Lower leg skin (tissue), 4 donors: ENCODE data around the gene WIPF2. TPM values are rescaled to one million over a fixed set of nuclear protein-coding genes. Genes with fewer than 3 reads are reported as not detected.
"Not testable (repeated sequence)": the region's sequence is repeated elsewhere in the genome, so short reads cannot be mapped to it uniquely, and the experiment has no call there.

ENCODE experiments used
- DNase-seq, 2 donors: peaks; one replicate each; pipeline ENCODE4 v3.0.0-alpha.2; 2019; ENCODE audit warnings: low spot score in 2 of 2
- H3K4me3 ChIP-seq: fragments of 200-600 bp; sonication (generic); 2 replicates; pipeline ENCODE4 v1.5.1; 2017; ENCODE audit warnings: mild to moderate bottlenecking, low read depth; ENCODE audit not compliant: poor library complexity, severe bottlenecking
- CTCF ChIP-seq, 3 donors: fragments of 450-650 bp; IDR thresholded peaks; one replicate each; pipeline ENCODE4 v1.5.1; 2016; ENCODE audit warnings: antibody characterized with exemption in 3 of 3, mild to moderate bottlenecking in 3 of 3, moderate library complexity in 2 of 3
- POLR2A ChIP-seq, 2 donors: fragments of 450-650 bp; IDR thresholded peaks; one replicate each; pipeline ENCODE4 v1.6.1; 2016 to 2017; ENCODE audit warnings: antibody characterized with exemption in 2 of 2, mild to moderate bottlenecking in 1 of 2, moderate library complexity in 1 of 2
- WGBS, 2 donors: methylation state at CpG; one replicate each; pipeline ENCODE4 v1.1.5; 2018; 5-methylcytosine and 5-hydroxymethylcytosine counted together
- intact Hi-C: fragments of 100-400 bp; cut with DNase I; formaldehyde crosslinking; loops from one replicate; pipeline ENCODE4 v1.15.0; 2023; ENCODE audit warnings: low total_unique reads
- total RNA-seq, 4 donors: library from RNA; depleted of rRNA; stranded (reverse); fragments of >200 nt; gene quantifications; one replicate each; pipeline ENCODE4 v1.1.0, GENCODE V29; 2016

Gene WIPF2
- total RNA-seq, 4 donors from 2014 or later = 14.5 to 24.3 (median 18.5) TPM

- DNase-seq = no peak
- TF ChIP-seq POLR2A (IDR thresholded peaks at IDR 0.05) (no peak), CTCF (IDR thresholded peaks at IDR 0.05) (no peak)
- intact Hi-C loops = loop anchor here (5.0 kb wide), 1 partner anchor 95 kb away; no protein-coding TSS in a partner anchor
- WGBS, 2 donors = 79 to 80% methylated on average over 1 of the region's 1 CpG
- H3K4me3 ChIP-seq = no peak overlapping the region
Measured at GRCh38 chr17:40197550-40197949, 21.6 kb upstream of the WIPF2 start.

GRCh38 chr17:40197965-40198456 lies 21.1 kb upstream of the WIPF2 start:
- not testable (repeated sequence) for DNase-seq, H3K4me3 ChIP-seq
- intact Hi-C loops = loop anchor here (5.0 kb wide), 1 partner anchor 94 kb away; no protein-coding TSS in a partner anchor
- whole genome bisulfite sequencing, 2 donors = 68 to 72% methylated on average over 8 of the region's 8 CpGs

GRCh38 chr17:40198576-40198975 lies 20.5 kb upstream of the WIPF2 start:
- intact Hi-C loops = loop anchor here (5.0 kb wide), 1 partner anchor 94 kb away; no protein-coding TSS in a partner anchor
- no peak overlapping the region for H3K4me3 ChIP-seq
- WGBS, 2 donors = 85 to 91% methylated on average over 5 of the region's 5 CpGs
- DNase-seq = no peak
- TF ChIP-seq POLR2A (IDR thresholded peaks at IDR 0.05) = no peak

GRCh38 chr17:40203131-40203530 lies 16.0 kb upstream of the WIPF2 start:
- no peak for TF ChIP-seq CTCF (IDR thresholded peaks at IDR 0.05)
- no peak for TF ChIP-seq POLR2A (IDR thresholded peaks at IDR 0.05)
- WGBS, 2 donors = 78 to 83% methylated on average over 4 of the region's 4 CpGs
- intact Hi-C loops = loop anchor here (10.0 kb wide), 1 partner anchor 152 kb away; no protein-coding TSS in a partner anchor

DNA sequence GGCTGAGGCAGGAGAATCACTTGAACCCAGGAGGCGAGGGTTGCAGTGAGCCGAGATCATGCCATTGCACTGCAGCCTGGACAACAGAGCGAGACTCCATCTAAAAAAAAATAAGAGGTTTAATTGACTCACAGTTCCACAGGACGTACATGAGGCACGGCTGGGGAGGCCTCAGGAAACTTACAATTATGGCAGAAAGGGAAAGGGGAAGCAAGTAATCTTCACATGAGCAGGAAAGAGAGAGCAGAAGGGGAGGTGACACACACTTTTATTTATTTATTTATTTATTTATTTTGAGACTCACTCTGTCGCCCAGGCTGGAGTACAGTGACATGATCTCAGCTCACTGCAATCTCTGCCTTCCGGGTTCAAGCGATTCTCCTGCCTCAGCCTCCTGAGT lies 12.9 kb upstream of the WIPF2 start:
- intact Hi-C loops = loop anchor here (10.0 kb wide), 1 partner anchor 149 kb away; no protein-coding TSS in a partner anchor
- H3K4me3 ChIP-seq, DNase-seq: not testable (repeated sequence)
- 83 to 92% methylated on average over 8 of the region's 8 CpGs for WGBS, 2 donors

More at GRCh38 chr17:40203131-40203530, 16.0 kb upstream of the WIPF2 start:
- DNase-seq = no peak
- no peak overlapping the region for H3K4me3 ChIP-seq

- no peak overlapping the region for H3K4me3 ChIP-seq
- no peak for DNase-seq
- TF ChIP-seq CTCF (IDR thresholded peaks at IDR 0.05) (no peak), POLR2A (IDR thresholded peaks at IDR 0.05) (no peak)
- intact Hi-C loops = loop anchor here (10.0 kb wide), 1 partner anchor 145 kb away; no protein-coding TSS in a partner anchor
- 80 to 84% methylated on average over 2 of the region's 2 CpGs for WGBS, 2 donors
Measured at GRCh38 chr17:40209404-40210093, 9.6 kb upstream of the WIPF2 start.

DNA sequence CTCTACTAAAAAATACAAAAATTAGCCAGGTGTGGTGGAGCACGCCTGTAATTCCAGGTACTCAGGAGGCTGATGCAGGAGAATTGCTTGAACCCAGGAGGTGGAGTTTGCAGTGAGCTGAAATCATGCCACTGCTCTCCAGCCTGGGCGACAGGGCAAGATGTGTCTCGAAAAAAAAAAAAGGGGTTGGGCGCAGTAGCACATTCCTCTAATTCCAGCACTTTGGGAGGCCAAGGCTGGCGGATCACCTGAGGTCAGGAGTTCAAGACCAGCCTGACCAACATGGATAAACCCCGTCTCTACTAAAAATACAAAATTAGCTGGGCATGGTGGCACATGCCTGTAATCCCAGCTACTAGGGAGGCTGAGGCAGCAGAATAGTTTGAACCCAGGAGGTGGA lies 5.2 kb upstream of the WIPF2 start:
- WGBS, 2 donors = 74 to 82% methylated on average over 6 of the region's 6 CpGs
- DNase-seq, intact Hi-C loops, H3K4me3 ChIP-seq: not testable (repeated sequence)
